PC-3 (cell line): ENCODE data around the gene COA1. TPM values are rescaled to one million over a fixed set of nuclear protein-coding genes. Genes with fewer than 3 reads are reported as not detected.
A peak's percentile ranks its signal among the peaks of the same experiment; 100 is the strongest.

ENCODE experiments used
- ATAC-seq: fragments of 200-7000 bp; cut with Tn5 transposase; 2 replicates; pipeline ENCODE4 v1.9.1; 2020; ENCODE audit warnings: mild to moderate bottlenecking, moderate library complexity
- BruUV-seq: library from RNA; stranded (reverse); fragments of 400-500 nt; replicated peaks from 2 replicates; lab custom pipeline; 2021; lab: Mats Ljungman, UMichigan
- CTCF ChIA-PET: fragments of 300-600 bp; sonication (Branson Sonifier 250); formaldehyde crosslinking; loops from one replicate; lab custom pipeline; 2022; ENCODE audit warnings: antibody characterized with exemption; lab: Charles Lee
- POLR2A ChIA-PET: fragments of 300-600 bp; sonication (Branson Sonifier 250); formaldehyde crosslinking; loops from one replicate; lab custom pipeline; 2022; ENCODE audit warnings: antibody characterized with exemption; ENCODE audit not compliant: unreplicated experiment; lab: Charles Lee
- DNase-seq: peaks from one replicate; pipeline ENCODE4 v3.0.0-alpha.2; 2015
- H2AFZ ChIP-seq: fragments of 300-600 bp; sonication (generic); 2 replicates; pipeline ENCODE4 v1.6.0; 2016; ENCODE audit warnings: antibody characterized with exemption, low read length
- H3F3A ChIP-seq: fragments of 300-600 bp; sonication (generic); one replicate; pipeline ENCODE4 v1.6.0; 2017; ENCODE audit warnings: antibody characterized with exemption, low read length, control low read depth, mild to moderate bottlenecking; ENCODE audit not compliant: unreplicated experiment
- H3K27ac ChIP-seq: fragments of 300-600 bp; sonication (generic); 2 replicates; pipeline ENCODE4 v1.5.1; 2016; ENCODE audit warnings: mild to moderate bottlenecking, low read length
- H3K27me3 ChIP-seq: fragments of 300-600 bp; sonication (generic); 2 replicates; pipeline ENCODE4 v1.6.1; 2016; ENCODE audit warnings: low read length, mixed read lengths
- H3K36me3 ChIP-seq: fragments of 300-600 bp; sonication (generic); 2 replicates; pipeline ENCODE4 v1.6.1; 2016; ENCODE audit warnings: low read depth, mixed run types, low read length, mixed read lengths
- H3K4me1 ChIP-seq: fragments of 300-600 bp; sonication (generic); 2 replicates; pipeline ENCODE4 v1.5.1; 2016; ENCODE audit warnings: low read length; ENCODE audit not compliant: insufficient read depth
- H3K4me2 ChIP-seq: fragments of 300-600 bp; sonication (generic); 2 replicates; pipeline ENCODE4 v1.6.0; 2016; ENCODE audit warnings: low read length
- H3K4me3 ChIP-seq: fragments of 300-600 bp; sonication (generic); 2 replicates; pipeline ENCODE4 v1.5.1; 2016; ENCODE audit warnings: mild to moderate bottlenecking, low read length, mixed read lengths
- H3K79me2 ChIP-seq: fragments of 300-600 bp; sonication (generic); 2 replicates; pipeline ENCODE4 v1.6.1; 2017; ENCODE audit warnings: low read length, mixed read lengths
- H3K9ac ChIP-seq: fragments of 300-600 bp; sonication (generic); 2 replicates; pipeline ENCODE4 v1.6.0; 2016; ENCODE audit warnings: mild to moderate bottlenecking, low read length
- H3K9me2 ChIP-seq: fragments of 300-600 bp; sonication (generic); replicated peaks from 2 replicates; pipeline ENCODE4 v1.6.1; 2016; ENCODE audit warnings: mixed run types, low read length, mixed read lengths
- H3K9me3 ChIP-seq: fragments of 300-600 bp; sonication (generic); 2 replicates; pipeline ENCODE4 v1.6.1; 2016; ENCODE audit warnings: low read length, mixed read lengths
- H4K20me1 ChIP-seq: fragments of 300-600 bp; sonication (generic); 2 replicates; pipeline ENCODE4 v1.6.1; 2016; ENCODE audit warnings: low read length, mixed read lengths
- CTCF ChIP-seq: fragments of 300-600 bp; sonication (generic); conservative IDR thresholded peaks from 2 replicates; pipeline ENCODE4 v1.5.1; 2017; ENCODE audit warnings: antibody characterized with exemption, low read depth, mild to moderate bottlenecking, low read length
- EZH2 ChIP-seq: fragments of 300-600 bp; sonication (generic); IDR thresholded peaks from one replicate; pipeline ENCODE4 v1.6.1; 2017; ENCODE audit warnings: antibody characterized with exemption, mild to moderate bottlenecking, low read length; ENCODE audit not compliant: unreplicated experiment
- EZH2phosphoT487 ChIP-seq: fragments of 300-600 bp; sonication (generic); IDR thresholded peaks from 2 replicates; pipeline ENCODE4 v1.6.1; 2018; ENCODE audit warnings: mild to moderate bottlenecking, antibody characterized with exemption, low read length, borderline replicate concordance
- intact Hi-C: fragments of 100-400 bp; cut with micrococcal nuclease; formaldehyde crosslinking; loops from 2 replicates; pipeline ENCODE4 v1.9.0; 2023
- total RNA-seq: library from RNA; depleted of rRNA; stranded (reverse); fragments of >200 nt; gene quantifications from 2 replicates; pipeline ENCODE4 v1.2.3, GENCODE V29; 2014

The COA1 gene
- total RNA-seq, 1 experiment from 2014 or later: 82.0 TPM

DNA sequence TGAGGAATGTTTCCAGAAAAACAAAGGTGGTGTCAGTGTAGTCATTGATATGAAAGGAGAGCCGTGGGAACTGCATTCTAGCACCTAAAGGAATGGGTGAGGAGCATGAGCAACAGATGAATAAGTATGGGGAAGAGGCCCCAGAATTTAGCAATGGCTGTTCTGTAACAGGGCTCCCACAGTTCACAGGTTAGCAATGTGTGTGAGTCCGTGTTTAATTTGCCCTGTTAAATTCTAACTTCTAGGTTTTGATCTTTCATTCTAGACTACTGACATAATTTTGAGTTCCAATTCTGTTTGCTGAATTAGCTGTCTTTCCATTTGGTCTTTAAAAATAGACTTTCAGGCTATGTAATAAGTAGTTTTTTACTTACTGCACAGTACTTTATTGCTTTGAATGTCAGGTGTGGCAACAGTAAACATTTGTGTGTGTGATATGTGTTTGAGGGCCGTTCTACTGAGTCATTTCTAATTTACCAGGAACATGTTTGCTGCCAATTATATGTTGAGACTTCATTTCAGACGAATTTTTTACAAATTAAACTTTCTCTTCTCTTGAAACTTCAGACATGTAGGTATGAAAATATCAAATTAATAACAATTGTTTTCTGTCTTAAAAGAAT, 137.7 kb downstream of the COA1 start:
- no TSS peak for BruUV-seq
- intact Hi-C loops: no loop called here
- no peaks in the 10 kb centered on the region for H3K9me2 ChIP-seq
- peaks cover 20% of the 10 kb centered on the region for H3K36me3 ChIP-seq
- H4K20me1 ChIP-seq: peaks cover 94% of the 10 kb centered on the region
- H3F3A ChIP-seq: no peaks in the 10 kb centered on the region
- H3K4me2 ChIP-seq: peak overlapping the region; percentile 60
- H3K9ac ChIP-seq: no peak overlapping the region
- peaks cover 75% of the 10 kb centered on the region for H3K4me1 ChIP-seq
- peak; percentile 68 for ATAC-seq
- no peak for TF ChIP-seq EZH2
- TF ChIP-seq CTCF: no peak
- TF ChIP-seq EZH2phosphoT487: no peak
- no peaks in the 10 kb centered on the region for H3K9me3 ChIP-seq
- peak overlapping the region; percentile 1; the same call in 1 of the 2 replicates for H3K4me3 ChIP-seq
- H3K27ac ChIP-seq: peak overlapping the region; percentile 47
- peaks cover 100% of the 10 kb centered on the region for H3K79me2 ChIP-seq
- ChIA-PET CTCF (no interaction called here), POLR2A (interaction anchor here (0.6 to 1.5 kb wide), 3 partner anchors 9 to 126 kb away, joined by 3 to 14 read pairs (median 5); partner anchors contain the start of gene STK17A)
- H3K27me3 ChIP-seq: no peaks in the 10 kb centered on the region
- no peak overlapping the region for H2AFZ ChIP-seq
- peak; percentile 39 for DNase-seq

DNA sequence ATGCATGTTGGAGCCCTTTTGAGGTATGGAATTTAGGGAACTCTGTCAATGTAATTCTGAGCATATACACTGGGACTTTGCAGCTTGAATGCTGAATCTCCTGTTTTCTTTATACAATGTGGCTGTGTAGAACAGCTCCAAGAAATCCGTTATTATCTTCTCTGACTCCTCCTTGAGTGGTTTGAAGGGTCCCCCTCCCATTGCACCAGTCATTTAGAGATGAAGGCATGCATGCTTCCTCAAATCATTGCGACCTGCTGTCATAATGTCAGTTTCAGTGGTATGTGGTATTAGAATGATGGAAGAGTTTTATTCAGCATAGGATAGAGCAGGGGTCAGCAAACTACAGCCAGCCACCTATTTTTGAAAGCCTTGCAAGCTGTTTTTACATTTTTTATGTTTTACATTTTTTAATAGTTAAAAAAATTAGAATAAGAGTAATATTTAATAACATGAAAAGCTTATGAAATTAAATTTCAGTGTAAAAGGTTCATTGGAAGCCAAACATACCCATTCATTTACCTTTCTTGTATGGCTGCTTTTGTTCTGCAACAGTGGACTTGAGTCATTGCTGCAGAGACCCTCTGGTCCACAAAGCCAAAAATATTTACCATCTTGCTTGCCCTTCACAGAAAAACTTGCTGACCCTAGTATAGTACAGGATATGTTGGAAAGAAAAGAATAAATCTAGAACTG, 138.3 kb downstream of the COA1 start:
- Histone ChIP-seq H3K4me1 (peaks cover 75% of the 10 kb centered on the region), H3K27me3 (no peaks in the 10 kb centered on the region), H3F3A (no peaks in the 10 kb centered on the region), H3K9me3 (no peaks in the 10 kb centered on the region), H3K9me2 (no peaks in the 10 kb centered on the region), H3K79me2 (peaks cover 100% of the 10 kb centered on the region), H3K4me3 (peak overlapping the region; percentile 1; the same call in 1 of the 2 replicates), H2AFZ (no peak overlapping the region), H3K4me2 (peak overlapping the region; percentile 60), H3K36me3 (peaks cover 15% of the 10 kb centered on the region), H3K9ac (no peak overlapping the region), H4K20me1 (peaks cover 94% of the 10 kb centered on the region), H3K27ac (peak overlapping the region; percentile 47)
- TF ChIP-seq EZH2 (no peak), EZH2phosphoT487 (no peak), CTCF (no peak)
- intact Hi-C loops: no loop called here
- ChIA-PET CTCF (no interaction called here), POLR2A (interaction anchor here (1.4 to 1.5 kb wide), 2 partner anchors 8 to 57 kb away, joined by 5 to 14 read pairs; partner anchors contain the start of gene STK17A)
- DNase-seq: no peak
- ATAC-seq: no peak
- BruUV-seq: TSS peak; percentile 37
